ENCODE data around the gene PNKP. TPM values are rescaled to one million over a fixed set of nuclear protein-coding genes. Genes with fewer than 3 reads are reported as not detected.
A peak's percentile ranks its signal among the peaks of the same experiment; 100 is the strongest.

PNKP gene
- total and polyA plus RNA-seq, 10 of the 15 experiments (the other 5 are each of a cell fraction or from before 2014, with no cell fraction given) = 2.9 to 82.3 (median 33.2) TPM

DNA sequence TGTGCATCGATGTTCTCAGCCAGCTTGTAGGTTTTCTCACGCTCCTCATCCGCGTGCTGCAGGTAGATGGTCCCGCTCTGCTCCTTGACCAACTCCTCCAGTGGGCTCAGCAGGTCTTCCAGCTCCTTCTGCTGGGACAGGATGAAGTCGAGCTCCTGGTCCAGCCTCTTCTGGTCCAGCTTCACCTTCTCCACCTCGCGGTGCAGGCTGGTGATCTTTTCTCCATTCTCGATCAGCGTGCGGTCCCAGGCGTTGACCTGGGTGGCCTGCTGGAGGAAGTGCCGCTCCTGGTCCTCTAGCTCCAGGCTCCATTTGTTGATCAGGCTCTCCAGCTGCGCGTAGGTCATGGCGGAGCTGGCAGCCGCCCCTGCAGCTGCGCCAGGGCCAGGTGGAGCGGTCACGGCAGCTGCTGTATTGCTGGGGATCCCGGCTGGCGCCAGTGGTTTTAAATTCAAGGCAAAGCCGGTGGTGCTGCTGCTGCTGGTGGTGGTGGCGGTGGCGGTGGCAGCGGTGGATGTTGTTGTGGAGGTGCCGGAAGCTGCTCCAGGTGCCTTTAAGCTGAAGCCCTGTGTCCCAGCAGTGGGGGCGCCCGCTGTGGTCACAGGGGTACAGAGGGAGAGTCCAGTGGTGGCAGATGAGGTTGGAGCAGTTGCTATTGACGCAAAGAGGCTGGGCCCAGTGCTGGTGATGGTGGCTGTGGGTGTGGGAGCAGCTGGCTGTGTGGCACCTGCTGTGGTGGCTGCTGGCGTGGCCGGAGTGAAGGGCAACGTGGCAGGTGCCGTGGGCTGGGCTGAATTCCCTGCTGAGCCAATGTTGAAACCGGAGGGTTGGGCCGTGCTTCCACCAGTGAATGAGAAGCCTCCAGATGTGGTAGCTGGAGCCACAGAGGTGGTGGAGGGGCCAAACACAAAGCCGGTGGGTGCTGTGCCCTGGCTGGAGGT is 41.4 kb upstream of the PNKP start:
- no peak overlapping the region for H3K9ac ChIP-seq (ENCODE audit: control insufficient read depth, insufficient read depth, low read length)
- SMC1A ChIA-PET (ENCODE audit: uncharacterized antibody, unreplicated experiment) = interaction anchor here (1.1 to 8.8 kb wide), 3 partner anchors 9 to 32 kb away, joined by 3 to 110 read pairs (median 6); partner anchors contain the start of genes AKT1S1, IL4I1 and TBC1D17
- H3K36me3 ChIP-seq (ENCODE audit: control insufficient read depth in 2 of 2, insufficient read depth in 2 of 2, low read length in 1 of 2) = peaks cover 24 to 29% of the 10 kb centered on the region in 2 experiments

More for the DNA sequence above, 41.4 kb upstream of the PNKP start:
- Histone ChIP-seq H4K20me1 (ENCODE audit: control insufficient read depth, insufficient read depth) (peaks cover 3% of the 10 kb centered on the region; the same call in 1 of the 2 replicates), H3K4me2 (ENCODE audit: control insufficient read depth, insufficient read depth) (peak overlapping the region; percentile 12), H3K27ac (ENCODE audit: control insufficient read depth, insufficient read depth) (peak overlapping the region; percentile 81), H3K4me3 (no peak overlapping the region), H3K4me1 (ENCODE audit: control insufficient read depth, insufficient read depth, low read length) (peaks cover 78% of the 10 kb centered on the region), H3K9me3 (replicated peaks; ENCODE audit: control insufficient read depth, insufficient read depth, low read length) (no peaks in the 10 kb centered on the region; the same call in 2 of the 3 replicates), H3K27me3 (replicated peaks in 1 of 2; ENCODE audit: control insufficient read depth in 2 of 2, insufficient read depth in 2 of 2, low read length in 1 of 2) (no peaks in the 10 kb centered on the region), H2AFZ (ENCODE audit: control insufficient read depth, low read depth, low read length) (no peak overlapping the region), H3K79me2 (ENCODE audit: control insufficient read depth, insufficient read depth, low read length) (peaks cover 53% of the 10 kb centered on the region)
- no peak for ATAC-seq
- TF ChIP-seq LARP7 (IDR thresholded peaks at IDR 0.05) (no peak), NFIC (IDR thresholded peaks at IDR 0.05; ENCODE audit: low read depth, low read length) (no peak), POLR2A (IDR thresholded peaks at IDR 0.05; ENCODE audit: low read depth, low read length) (peak; percentile 55), IRF4 (IDR thresholded peaks at IDR 0.05; ENCODE audit: low read depth, low read length) (no peak)
- TF ChIP-seq, protein P1, sequence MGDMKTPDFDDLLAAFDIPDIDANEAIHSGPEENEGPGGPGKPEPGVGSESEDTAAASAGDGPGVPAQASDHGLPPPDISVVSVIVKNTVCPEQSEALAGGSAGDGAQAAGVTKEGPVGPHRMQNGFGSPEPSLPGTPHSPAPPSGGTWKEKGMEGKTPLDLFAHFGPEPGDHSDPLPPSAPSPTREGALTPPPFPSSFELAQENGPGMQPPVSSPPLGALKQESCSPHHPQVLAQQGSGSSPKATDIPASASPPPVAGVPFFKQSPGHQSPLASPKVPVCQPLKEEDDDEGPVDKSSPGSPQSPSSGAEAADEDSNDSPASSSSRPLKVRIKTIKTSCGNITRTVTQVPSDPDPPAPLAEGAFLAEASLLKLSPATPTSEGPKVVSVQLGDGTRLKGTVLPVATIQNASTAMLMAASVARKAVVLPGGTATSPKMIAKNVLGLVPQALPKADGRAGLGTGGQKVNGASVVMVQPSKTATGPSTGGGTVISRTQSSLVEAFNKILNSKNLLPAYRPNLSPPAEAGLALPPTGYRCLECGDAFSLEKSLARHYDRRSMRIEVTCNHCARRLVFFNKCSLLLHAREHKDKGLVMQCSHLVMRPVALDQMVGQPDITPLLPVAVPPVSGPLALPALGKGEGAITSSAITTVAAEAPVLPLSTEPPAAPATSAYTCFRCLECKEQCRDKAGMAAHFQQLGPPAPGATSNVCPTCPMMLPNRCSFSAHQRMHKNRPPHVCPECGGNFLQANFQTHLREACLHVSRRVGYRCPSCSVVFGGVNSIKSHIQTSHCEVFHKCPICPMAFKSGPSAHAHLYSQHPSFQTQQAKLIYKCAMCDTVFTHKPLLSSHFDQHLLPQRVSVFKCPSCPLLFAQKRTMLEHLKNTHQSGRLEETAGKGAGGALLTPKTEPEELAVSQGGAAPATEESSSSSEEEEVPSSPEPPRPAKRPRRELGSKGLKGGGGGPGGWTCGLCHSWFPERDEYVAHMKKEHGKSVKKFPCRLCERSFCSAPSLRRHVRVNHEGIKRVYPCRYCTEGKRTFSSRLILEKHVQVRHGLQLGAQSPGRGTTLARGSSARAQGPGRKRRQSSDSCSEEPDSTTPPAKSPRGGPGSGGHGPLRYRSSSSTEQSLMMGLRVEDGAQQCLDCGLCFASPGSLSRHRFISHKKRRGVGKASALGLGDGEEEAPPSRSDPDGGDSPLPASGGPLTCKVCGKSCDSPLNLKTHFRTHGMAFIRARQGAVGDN (IDR thresholded peaks at IDR 0.05) = no peak
- TF ChIP-seq, protein P2, sequence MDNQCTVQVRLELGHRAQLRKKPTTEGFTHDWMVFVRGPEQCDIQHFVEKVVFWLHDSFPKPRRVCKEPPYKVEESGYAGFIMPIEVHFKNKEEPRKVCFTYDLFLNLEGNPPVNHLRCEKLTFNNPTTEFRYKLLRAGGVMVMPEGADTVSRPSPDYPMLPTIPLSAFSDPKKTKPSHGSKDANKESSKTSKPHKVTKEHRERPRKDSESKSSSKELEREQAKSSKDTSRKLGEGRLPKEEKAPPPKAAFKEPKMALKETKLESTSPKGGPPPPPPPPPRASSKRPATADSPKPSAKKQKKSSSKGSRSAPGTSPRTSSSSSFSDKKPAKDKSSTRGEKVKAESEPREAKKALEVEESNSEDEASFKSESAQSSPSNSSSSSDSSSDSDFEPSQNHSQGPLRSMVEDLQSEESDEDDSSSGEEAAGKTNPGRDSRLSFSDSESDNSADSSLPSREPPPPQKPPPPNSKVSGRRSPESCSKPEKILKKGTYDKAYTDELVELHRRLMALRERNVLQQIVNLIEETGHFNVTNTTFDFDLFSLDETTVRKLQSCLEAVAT (IDR thresholded peaks at IDR 0.05) = peak; percentile 65; the same call in 1 of the 2 replicates
- in situ Hi-C loops (cut with MboI) (no loop called here), intact Hi-C loops (cut with micrococcal nuclease; ENCODE audit: unreplicated experiment) (no loop called here)
- 95% methylated on average over 37 of the region's 37 CpGs for WGBS (ENCODE audit: insufficient coverage, insufficient replicate concordance, low lambda C conversion rate, missing lambda C conversion rate)
- POLR2A ChIA-PET = interaction anchor here (0.7 to 6.6 kb wide), 5 partner anchors 10 to 20 kb away, joined by 3 to 116 read pairs (median 19); partner anchors contain the start of genes ATF5 and IL4I1
- CTCF ChIA-PET = interaction anchor here (1.1 to 9.0 kb wide), 3 partner anchors 13 to 19 kb away, joined by 3 to 71 read pairs (median 5); partner anchors contain the start of gene IL4I1
- no TSS peak for BruUV-seq (replicated peaks)
- FAIRE-seq = no peak
- DNase-seq (ENCODE audit: low read depth, low spot score) = no peak
- RAD21 ChIA-PET (ENCODE audit: unreplicated experiment) = interaction anchor here (3.1 kb wide), 1 partner anchor 12 kb away, joined by 34 read pairs; the partner anchor contains the start of gene IL4I1
